GM19023 (cell line): ENCODE data around the gene GLIS1.

Experiments
- ATAC-seq: cut with Tn5 transposase; IDR thresholded peaks from one replicate; pipeline ENCODE4 v1.9.1; 2021; ENCODE audit warnings: mild to moderate bottlenecking, moderate library complexity; ENCODE audit not compliant: unreplicated experiment

Gene GLIS1

DNA sequence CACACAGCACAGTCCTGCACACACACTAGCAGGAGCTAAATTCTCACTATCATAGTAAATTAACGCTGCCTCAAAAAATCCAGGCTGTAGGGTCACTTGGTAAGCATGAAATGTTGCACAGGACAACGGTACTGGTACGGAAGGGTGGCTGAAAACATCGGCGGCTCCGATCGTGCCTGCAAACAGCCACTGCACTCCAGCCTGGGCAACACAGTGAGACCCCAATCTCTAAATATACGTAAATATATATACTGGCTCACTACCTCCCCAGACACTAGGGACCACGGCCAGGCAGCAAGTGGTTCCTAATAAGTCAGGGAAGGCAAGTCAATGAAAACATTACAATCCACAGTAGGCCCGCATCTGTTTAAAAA is 44.3 kb downstream of the GLIS1 start:
- ATAC-seq: no peak

- ATAC-seq: no peak
These were observed 44.9 kb downstream of the GLIS1 start for GRCh38 chr1:53693773-53694717.

- ATAC-seq: no peak
These were observed 45.6 kb downstream of the GLIS1 start for GRCh38 chr1:53693339-53693738.

DNA sequence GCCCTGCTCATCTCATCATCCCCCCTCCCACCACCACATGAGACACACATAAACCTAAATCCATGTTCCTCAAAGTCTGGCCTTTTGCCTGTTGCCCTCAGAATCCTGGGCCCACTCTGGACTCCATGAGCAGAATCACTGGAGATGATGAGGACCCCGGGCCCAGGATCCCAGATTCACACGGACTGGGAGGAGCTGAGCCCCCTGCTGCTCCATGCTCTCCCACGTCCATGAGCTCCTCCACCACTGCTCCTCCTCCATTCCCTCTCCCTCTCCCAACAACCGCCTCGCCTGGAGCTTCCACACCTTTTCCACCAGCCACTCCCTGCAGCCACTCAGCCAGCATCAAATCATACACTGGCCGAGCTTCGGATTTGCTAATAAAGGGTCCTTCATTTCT is 47.6 kb downstream of the GLIS1 start:
- no peak for ATAC-seq

GRCh38 chr1:53690411-53690810 is 48.6 kb downstream of the GLIS1 start:
- no peak for ATAC-seq

DNA sequence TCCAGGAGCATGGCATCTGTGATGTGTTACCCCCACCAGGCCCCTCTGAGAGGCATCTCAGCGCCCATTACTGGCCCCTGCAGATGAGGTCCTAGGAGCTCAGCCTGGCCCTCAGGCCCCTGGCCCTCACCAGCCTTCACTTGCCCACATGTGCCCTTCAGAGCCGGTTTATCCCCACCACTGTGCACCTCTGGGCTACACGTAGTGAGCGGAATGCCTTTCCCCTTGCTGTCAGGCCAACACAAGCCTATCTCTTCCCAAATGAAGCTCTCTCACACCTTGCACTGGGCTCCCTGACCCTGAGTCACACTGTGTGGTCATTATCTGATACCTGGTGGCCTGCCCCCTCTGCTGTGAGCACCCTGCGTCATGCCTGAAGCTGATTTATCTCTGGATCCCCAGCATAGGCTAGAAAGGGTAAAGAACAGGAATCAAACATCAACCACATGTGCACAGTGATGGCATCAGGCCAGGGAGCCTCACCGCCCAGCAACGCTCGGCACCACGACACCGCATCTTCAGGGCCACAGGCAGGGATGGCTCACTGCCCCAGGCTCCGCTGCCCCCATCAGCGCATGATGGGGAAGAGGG is 49.1 kb downstream of the GLIS1 start:
- no peak for ATAC-seq

- no peak for ATAC-seq
These were observed 49.7 kb downstream of the GLIS1 start for GRCh38 chr1:53689223-53689622.

DNA sequence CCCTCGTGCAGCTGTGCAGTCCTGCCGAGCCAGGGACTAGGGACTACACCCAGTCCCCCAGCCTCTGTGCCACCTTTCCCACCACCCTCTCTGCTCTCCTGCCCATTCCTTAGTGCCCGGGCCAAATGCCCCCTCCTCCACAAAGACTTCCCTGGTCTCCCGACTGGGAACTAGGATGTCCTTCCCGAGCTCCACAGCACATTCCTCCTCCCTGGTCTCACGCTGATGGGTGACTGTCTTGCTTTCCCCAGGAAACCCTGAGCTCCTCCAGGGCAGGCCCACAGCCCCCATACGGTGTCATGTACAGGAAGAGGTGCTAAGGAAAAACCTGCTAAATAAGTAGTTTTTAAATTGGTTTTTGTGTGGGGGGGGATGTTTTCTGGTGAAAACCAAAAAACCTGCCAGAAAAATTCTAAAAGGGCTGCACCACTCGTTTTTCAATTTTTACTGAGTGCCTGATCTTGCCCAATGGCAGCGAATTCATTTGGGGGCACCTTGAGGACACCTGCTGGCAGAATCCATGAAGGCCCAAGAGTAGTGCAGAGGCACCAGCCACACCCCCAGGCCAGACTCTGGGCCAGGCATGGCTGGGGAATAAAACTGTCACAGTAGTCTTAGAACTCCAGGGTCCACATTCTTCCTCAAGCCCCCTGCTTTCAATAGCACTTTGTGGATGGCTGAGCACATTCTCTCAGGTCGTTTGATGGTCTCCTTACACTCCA is 50.4 kb downstream of the GLIS1 start:
- ATAC-seq: no peak

DNA sequence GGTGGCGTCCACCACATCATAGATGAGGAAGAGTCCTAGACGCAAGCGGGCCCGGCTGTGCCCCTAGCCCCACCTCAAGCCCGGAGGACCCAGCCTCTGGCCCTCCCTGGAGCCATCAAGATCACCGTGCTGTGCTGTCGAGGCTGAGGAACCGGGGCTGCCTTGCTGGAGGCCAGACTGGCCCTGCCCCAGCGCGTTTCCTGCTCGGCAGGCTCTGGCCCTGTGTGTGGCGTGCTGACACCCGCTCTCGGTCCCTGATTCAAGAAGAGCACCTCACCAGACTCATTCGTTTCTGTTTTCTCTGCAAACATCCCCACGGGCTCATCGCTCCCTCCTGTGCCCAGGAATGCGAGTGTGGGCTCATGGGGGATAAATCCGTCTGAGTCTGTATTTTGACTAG is 51.1 kb downstream of the GLIS1 start:
- ATAC-seq: no peak

DNA sequence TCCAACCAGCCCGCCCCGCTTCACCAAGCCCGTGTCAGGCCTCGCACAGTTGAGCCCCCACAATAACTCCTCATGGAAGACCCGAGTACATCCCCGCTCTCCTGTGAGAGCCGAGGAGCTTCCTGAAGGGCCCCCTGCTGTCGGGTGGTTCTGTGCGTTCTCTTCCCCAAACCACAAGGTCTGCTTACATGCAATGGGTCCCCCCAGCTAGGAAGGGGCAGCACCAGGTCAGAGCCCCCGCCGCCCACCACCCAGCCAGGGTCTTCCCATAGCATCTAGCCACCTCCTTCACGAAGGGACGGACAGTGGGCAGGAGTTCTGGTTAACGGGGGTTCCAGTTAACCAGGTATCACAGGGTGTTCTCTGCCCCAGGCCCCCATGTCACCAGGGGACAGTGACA is 51.5 kb downstream of the GLIS1 start:
- no peak for ATAC-seq

DNA sequence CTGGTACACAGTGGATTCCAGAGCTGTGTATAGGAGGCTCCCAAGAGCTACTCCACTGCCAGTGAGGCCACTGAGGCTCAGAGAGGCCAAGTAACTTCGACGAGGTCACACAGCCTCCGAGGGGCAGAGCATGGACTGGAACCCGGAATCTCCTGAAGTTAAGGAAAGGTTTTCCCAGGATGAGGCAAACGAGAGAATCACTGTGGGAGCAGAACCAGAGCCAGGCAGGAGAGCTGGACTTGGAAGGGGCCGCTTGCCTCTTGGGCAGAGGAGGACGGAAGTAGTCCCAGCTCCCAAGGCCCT is 52.0 kb downstream of the GLIS1 start:
- no peak for ATAC-seq

GRCh38 chr1:53686091-53686964 is 52.6 kb downstream of the GLIS1 start:
- ATAC-seq: no peak

DNA sequence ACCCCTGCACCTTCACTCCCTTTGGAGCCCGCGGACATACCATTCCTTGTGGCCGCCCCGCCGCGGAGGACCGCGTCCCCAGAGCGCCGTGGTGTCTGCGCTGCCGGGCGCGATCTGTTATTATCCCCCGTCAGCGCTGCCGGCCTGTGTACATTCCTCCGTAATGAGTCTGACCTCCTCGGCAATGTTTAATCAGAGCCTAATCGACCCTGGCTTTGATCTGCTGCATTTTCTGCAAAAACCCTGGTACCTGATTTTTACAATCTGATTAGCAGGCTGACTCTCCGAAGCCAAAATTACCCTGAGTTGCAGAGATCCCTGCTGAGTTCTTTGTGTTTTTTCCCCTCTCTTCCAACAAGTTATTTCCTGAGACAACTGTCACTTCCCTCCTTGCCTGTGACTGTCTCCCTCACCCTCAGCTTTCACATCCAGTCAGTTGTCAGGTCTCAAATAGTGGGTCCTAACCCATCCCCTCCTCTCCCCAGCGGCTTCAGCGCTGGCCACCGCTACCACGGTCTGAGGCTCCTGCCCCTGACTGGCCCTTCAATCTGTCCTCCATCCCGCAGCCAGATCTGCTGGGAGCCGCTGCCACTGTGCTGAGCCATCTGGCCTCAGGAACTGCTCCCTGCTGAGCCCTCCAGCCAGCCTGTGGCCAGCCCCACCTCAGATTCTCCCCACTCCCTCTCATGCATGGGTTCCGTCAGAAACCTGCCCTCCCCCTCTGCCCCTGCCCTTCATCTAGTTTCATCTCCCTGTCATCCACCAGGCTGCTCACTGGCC is 53.5 kb downstream of the GLIS1 start:
- ATAC-seq: no peak

GRCh38 chr1:53684741-53685140 is 54.2 kb downstream of the GLIS1 start:
- no peak for ATAC-seq

GRCh38 chr1:53683986-53684740 is 54.8 kb downstream of the GLIS1 start:
- ATAC-seq: no peak

DNA sequence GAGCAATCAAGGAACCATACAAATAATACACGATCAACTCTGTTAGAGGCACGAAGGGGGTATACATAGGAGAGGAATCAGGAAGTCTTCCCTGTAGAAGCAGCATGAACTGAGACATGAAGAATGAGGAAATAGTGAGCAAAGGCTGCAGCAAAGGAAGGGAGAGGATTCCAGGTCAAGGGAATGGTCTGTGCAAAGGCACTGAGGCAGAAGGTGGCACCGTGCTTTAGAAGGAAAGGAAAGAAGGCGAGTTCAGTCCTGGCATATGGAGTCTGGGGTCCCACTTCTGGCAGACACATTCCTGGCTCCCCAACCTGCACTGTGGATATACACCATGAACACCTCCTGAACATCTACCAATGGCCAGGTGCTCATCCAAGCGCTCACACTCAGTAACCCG is 56.1 kb downstream of the GLIS1 start:
- ATAC-seq: no peak

DNA sequence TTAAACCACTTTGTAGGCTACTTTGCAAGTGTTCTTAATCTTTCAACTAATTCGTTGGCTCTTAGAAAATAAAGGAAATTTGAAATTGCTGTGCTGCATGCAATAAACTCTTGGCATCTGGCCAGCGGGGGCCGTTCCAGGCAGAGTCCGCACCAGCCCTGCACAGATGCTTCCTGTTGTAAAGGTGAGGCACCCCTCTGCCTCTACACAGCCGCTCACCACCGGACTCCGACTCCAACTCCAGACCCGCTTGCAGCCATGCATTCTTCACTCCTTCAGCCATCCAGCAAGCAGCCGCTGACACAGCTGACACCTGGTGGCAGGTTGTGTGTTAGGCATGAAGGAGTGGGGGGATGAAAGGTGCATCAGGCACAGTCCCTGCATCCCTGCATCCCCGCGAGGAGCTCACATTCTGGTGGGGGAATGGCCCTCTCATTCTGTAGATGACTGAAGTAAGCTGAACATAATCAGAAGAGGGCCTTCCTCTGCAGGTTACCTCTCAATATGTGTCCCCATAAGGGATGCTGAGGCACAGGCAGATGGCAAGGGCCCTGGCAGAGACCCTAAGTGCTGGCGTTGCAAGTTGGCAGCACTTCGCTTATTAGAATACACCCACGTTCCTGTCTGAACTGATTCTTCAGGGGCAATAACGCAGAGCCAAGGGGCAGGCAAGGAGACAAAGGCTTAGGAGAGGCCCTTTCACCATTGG is 56.8 kb downstream of the GLIS1 start:
- ATAC-seq: no peak

GRCh38 chr1:53681351-53681976 is 57.5 kb downstream of the GLIS1 start:
- ATAC-seq: no peak

- no peak for ATAC-seq
These were observed 58.1 kb downstream of the GLIS1 start for GRCh38 chr1:53680868-53681267.
